ENCODE measurements around the gene MRI1. TPM values are rescaled to one million over a fixed set of nuclear protein-coding genes. Genes with fewer than 3 reads are reported as not detected.

Gene MRI1
- polyA plus RNA-seq, 3 donors, result 3.8 to 48.9 (median 4.4) TPM

DNA sequence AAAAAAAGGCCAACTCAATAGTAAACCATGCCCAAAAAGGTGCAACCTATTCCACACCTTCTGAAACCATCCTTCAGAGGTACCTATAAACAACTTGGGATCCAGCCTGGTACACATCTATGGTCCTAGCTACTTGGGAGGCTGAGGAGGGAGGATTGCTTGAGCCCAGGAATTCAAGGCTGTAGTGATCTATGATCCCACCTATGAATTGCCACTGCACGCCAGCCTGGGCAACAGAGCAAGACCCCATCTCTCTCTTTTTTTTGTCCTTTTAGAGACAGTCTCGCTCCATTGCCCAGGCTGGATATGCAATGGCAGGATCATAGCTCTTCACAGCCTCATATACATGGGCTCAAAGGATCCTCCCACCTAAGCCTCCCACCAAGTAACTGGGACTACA lies 57.0 kb downstream of the MRI1 start:
- intact Hi-C loops (cut with micrococcal nuclease), result no loop called here
- H3K79me2 ChIP-seq (ENCODE audit: insufficient read depth, low read length), result no peaks in the 10 kb centered on the region
- H3K4me2 ChIP-seq (replicated peaks; ENCODE audit: extremely low read depth, low read length, poor library complexity, severe bottlenecking), result no peak overlapping the region
- TF ChIP-seq, protein P1, sequence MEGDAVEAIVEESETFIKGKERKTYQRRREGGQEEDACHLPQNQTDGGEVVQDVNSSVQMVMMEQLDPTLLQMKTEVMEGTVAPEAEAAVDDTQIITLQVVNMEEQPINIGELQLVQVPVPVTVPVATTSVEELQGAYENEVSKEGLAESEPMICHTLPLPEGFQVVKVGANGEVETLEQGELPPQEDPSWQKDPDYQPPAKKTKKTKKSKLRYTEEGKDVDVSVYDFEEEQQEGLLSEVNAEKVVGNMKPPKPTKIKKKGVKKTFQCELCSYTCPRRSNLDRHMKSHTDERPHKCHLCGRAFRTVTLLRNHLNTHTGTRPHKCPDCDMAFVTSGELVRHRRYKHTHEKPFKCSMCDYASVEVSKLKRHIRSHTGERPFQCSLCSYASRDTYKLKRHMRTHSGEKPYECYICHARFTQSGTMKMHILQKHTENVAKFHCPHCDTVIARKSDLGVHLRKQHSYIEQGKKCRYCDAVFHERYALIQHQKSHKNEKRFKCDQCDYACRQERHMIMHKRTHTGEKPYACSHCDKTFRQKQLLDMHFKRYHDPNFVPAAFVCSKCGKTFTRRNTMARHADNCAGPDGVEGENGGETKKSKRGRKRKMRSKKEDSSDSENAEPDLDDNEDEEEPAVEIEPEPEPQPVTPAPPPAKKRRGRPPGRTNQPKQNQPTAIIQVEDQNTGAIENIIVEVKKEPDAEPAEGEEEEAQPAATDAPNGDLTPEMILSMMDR (IDR thresholded peaks at IDR 0.05), result no peak
- peaks cover 0 to 13% of the 10 kb centered on the region in 2 donors for H3K36me3 ChIP-seq (replicated peaks in 1 of 2; ENCODE audit: control insufficient read depth in 1 of 2, insufficient read depth in 2 of 2, low read length in 2 of 2)
- Mint-ChIP-seq H3K27ac (no peak overlapping the region), H3K4me1 (peaks cover 19% of the 10 kb centered on the region), H3K27me3 (ENCODE audit: low read depth in 3 of 3) (peaks cover 0 to 2% (median 1%) of the 10 kb centered on the region in 3 donors), H3K36me3 (peaks cover 14 to 45% of the 10 kb centered on the region in 2 donors), H3K4me3 (no peak overlapping the region), H3K9me3 (peaks cover 0 to 2% (median 0%) of the 10 kb centered on the region in 7 donors)
- H3K27ac ChIP-seq (ENCODE audit: low read depth in 1 of 2, low read length in 2 of 2), result no peak overlapping the region
- H3K9ac ChIP-seq (ENCODE audit: insufficient read depth, low read length, poor library complexity, severe bottlenecking), result no peak overlapping the region
- H3K4me3 ChIP-seq (replicated peaks in 1 of 3; ENCODE audit: low read depth in 2 of 3, low read length in 3 of 3), result no peak overlapping the region
- H3K9me3 ChIP-seq (replicated peaks in 1 of 2; ENCODE audit: control insufficient read depth in 1 of 2, insufficient read depth in 1 of 2, low read length in 2 of 2), result no peaks in the 10 kb centered on the region
- DNase-seq, result no peak
- H3K27me3 ChIP-seq (ENCODE audit: control insufficient read depth in 2 of 2, insufficient read depth in 2 of 2, low read length in 2 of 2), result no peaks in the 10 kb centered on the region
- WGBS (ENCODE audit: insufficient coverage), result 100% methylated on average over 2 of the region's 2 CpGs
- H3K4me1 ChIP-seq (ENCODE audit: control insufficient read depth in 1 of 2, insufficient read depth in 2 of 2, low read length in 2 of 2), result peaks cover 3 to 14% of the 10 kb centered on the region in 2 donors
- no peaks in the 10 kb centered on the region for H4K20me1 ChIP-seq (ENCODE audit: insufficient read depth, low read length)
- no peak overlapping the region for H2AFZ ChIP-seq (ENCODE audit: insufficient read depth, low read depth, low read length, poor library complexity, severe bottlenecking)

DNA sequence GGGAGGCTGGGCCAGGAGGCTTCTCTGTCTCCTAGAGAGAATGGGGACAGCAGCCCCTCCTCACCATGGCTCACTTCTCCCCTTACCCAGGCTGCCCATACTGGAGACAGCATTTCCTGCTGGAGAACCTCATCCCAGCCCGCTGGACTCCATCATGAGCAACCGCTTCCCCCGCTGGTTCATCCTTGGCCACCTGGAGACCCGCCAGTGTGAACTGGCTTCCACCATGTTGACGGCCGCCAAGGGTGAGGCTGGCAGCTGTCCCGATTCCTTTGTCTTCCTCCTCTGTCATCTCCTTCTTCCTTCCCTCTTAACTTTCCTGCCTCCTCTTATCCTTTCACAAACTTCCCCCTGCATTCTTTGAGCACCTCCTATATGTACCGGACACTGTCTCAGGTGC lies 58.9 kb downstream of the MRI1 start:
- no peak overlapping the region for H3K27ac Mint-ChIP-seq
- WGBS (ENCODE audit: insufficient coverage), result 79% methylated on average over 7 of the region's 8 CpGs

More for the DNA sequence above, 58.9 kb downstream of the MRI1 start:
- no peak overlapping the region for H3K4me3 Mint-ChIP-seq
- H3K27me3 ChIP-seq (ENCODE audit: control insufficient read depth in 2 of 2, insufficient read depth in 2 of 2, low read length in 2 of 2), result no peaks in the 10 kb centered on the region
- H3K9ac ChIP-seq (ENCODE audit: insufficient read depth, low read length, poor library complexity, severe bottlenecking), result no peak overlapping the region
- peaks cover 0 to 2% of the 10 kb centered on the region in 2 donors for H3K4me1 ChIP-seq (ENCODE audit: control insufficient read depth in 1 of 2, insufficient read depth in 2 of 2, low read length in 2 of 2)
- H3K27ac ChIP-seq (ENCODE audit: low read depth in 1 of 2, low read length in 2 of 2), result no peak overlapping the region
- DNase-seq, result no peak
- peaks cover 17 to 53% of the 10 kb centered on the region in 2 donors for H3K36me3 Mint-ChIP-seq
- no peaks in the 10 kb centered on the region for H4K20me1 ChIP-seq (ENCODE audit: insufficient read depth, low read length)
- H3K4me2 ChIP-seq (replicated peaks; ENCODE audit: extremely low read depth, low read length, poor library complexity, severe bottlenecking), result no peak overlapping the region
- peaks cover 0 to 13% of the 10 kb centered on the region in 2 donors for H3K36me3 ChIP-seq (replicated peaks in 1 of 2; ENCODE audit: control insufficient read depth in 1 of 2, insufficient read depth in 2 of 2, low read length in 2 of 2)
- TF ChIP-seq, protein P1 (IDR thresholded peaks at IDR 0.05), result no peak
- no peaks in the 10 kb centered on the region for H3K79me2 ChIP-seq (ENCODE audit: insufficient read depth, low read length)
- peaks cover 0 to 2% (median 0%) of the 10 kb centered on the region in 7 donors for H3K9me3 Mint-ChIP-seq
- intact Hi-C loops (cut with micrococcal nuclease), result no loop called here
- H2AFZ ChIP-seq (ENCODE audit: insufficient read depth, low read depth, low read length, poor library complexity, severe bottlenecking), result no peak overlapping the region
- peaks cover 8% of the 10 kb centered on the region for H3K4me1 Mint-ChIP-seq
- no peaks in the 10 kb centered on the region for H3K9me3 ChIP-seq (replicated peaks in 1 of 2; ENCODE audit: control insufficient read depth in 1 of 2, insufficient read depth in 1 of 2, low read length in 2 of 2)
- H3K27me3 Mint-ChIP-seq (ENCODE audit: low read depth in 3 of 3), result peaks cover 0 to 2% (median 1%) of the 10 kb centered on the region in 3 donors
- H3K4me3 ChIP-seq (replicated peaks in 1 of 3; ENCODE audit: low read depth in 2 of 3, low read length in 3 of 3), result no peak overlapping the region

Small RNA genes lying within 50 kb of the gene (small RNA-seq; reads per million reads assigned to genes)
- gene RN7SL619P (ENCODE audit: insufficient read length, low read depth), result not detected

Other genes starting within 250 kb of the MRI1 start
- gene C19orf53, start 9.9 kb downstream of the MRI1 start, polyA plus RNA-seq, result 100 to 1,000 TPM; 125 to 156 (median 132) TPM
- 1 to 10 TPM in 1 of 3 donors, under 1 TPM in 2; 0.19 to 1.1 (median 0.23) TPM for gene ZSWIM4, start 30.9 kb downstream of the MRI1 start, polyA plus RNA-seq
- gene NANOS3, start 112.6 kb downstream of the MRI1 start, polyA plus RNA-seq, result not detected
- under 1 TPM in 2 of 3 donors, not detected in 1; 0.05 to 0.28 TPM for gene BRME1, start 141.6 kb downstream of the MRI1 start, polyA plus RNA-seq
- 10 to 100 TPM in 1 of 3 donors, 1 to 10 TPM in 2; 4.6 to 27.0 (median 6.2) TPM for gene CC2D1A, start 141.7 kb downstream of the MRI1 start, polyA plus RNA-seq
- gene PODNL1, start 173.9 kb downstream of the MRI1 start, polyA plus RNA-seq, result 1 to 10 TPM; 1.2 to 1.4 (median 1.3) TPM
- gene DCAF15, start 188.0 kb downstream of the MRI1 start, polyA plus RNA-seq, result 100 to 1,000 TPM in 1 of 3 donors, 1 to 10 TPM in 2; 2.8 to 116 (median 3.4) TPM
- 10 to 100 TPM in 1 of 3 donors, under 1 TPM in 2; 0.89 to 12.8 (median 0.95) TPM for gene RFX1, start 241.8 kb downstream of the MRI1 start, polyA plus RNA-seq